PC-3 (cell line): Measurements from ENCODE around the gene OR10T2. TPM values are rescaled to one million over a fixed set of nuclear protein-coding genes. Genes with fewer than 3 reads are reported as not detected.

ENCODE experiments used
- ATAC-seq: fragments of 200-7000 bp; cut with Tn5 transposase; 2 replicates; pipeline ENCODE4 v1.9.1; 2020; ENCODE audit warnings: mild to moderate bottlenecking, moderate library complexity
- BruUV-seq: library from RNA; stranded (reverse); fragments of 400-500 nt; replicated peaks from 2 replicates; lab custom pipeline; 2021; lab: Mats Ljungman, UMichigan
- CTCF ChIA-PET: fragments of 300-600 bp; sonication (Branson Sonifier 250); formaldehyde crosslinking; loops from one replicate; lab custom pipeline; 2022; ENCODE audit warnings: antibody characterized with exemption; lab: Charles Lee
- POLR2A ChIA-PET: fragments of 300-600 bp; sonication (Branson Sonifier 250); formaldehyde crosslinking; loops from one replicate; lab custom pipeline; 2022; ENCODE audit warnings: antibody characterized with exemption; ENCODE audit not compliant: unreplicated experiment; lab: Charles Lee
- DNase-seq: peaks from one replicate; pipeline ENCODE4 v3.0.0-alpha.2; 2015
- H2AFZ ChIP-seq: fragments of 300-600 bp; sonication (generic); 2 replicates; pipeline ENCODE4 v1.6.0; 2016; ENCODE audit warnings: antibody characterized with exemption, low read length
- H3F3A ChIP-seq: fragments of 300-600 bp; sonication (generic); one replicate; pipeline ENCODE4 v1.6.0; 2017; ENCODE audit warnings: antibody characterized with exemption, low read length, control low read depth, mild to moderate bottlenecking; ENCODE audit not compliant: unreplicated experiment
- H3K27ac ChIP-seq: fragments of 300-600 bp; sonication (generic); 2 replicates; pipeline ENCODE4 v1.5.1; 2016; ENCODE audit warnings: mild to moderate bottlenecking, low read length
- H3K27me3 ChIP-seq: fragments of 300-600 bp; sonication (generic); 2 replicates; pipeline ENCODE4 v1.6.1; 2016; ENCODE audit warnings: low read length, mixed read lengths
- H3K36me3 ChIP-seq: fragments of 300-600 bp; sonication (generic); 2 replicates; pipeline ENCODE4 v1.6.1; 2016; ENCODE audit warnings: low read depth, mixed run types, low read length, mixed read lengths
- H3K4me1 ChIP-seq: fragments of 300-600 bp; sonication (generic); 2 replicates; pipeline ENCODE4 v1.5.1; 2016; ENCODE audit warnings: low read length; ENCODE audit not compliant: insufficient read depth
- H3K4me2 ChIP-seq: fragments of 300-600 bp; sonication (generic); 2 replicates; pipeline ENCODE4 v1.6.0; 2016; ENCODE audit warnings: low read length
- H3K4me3 ChIP-seq: fragments of 300-600 bp; sonication (generic); 2 replicates; pipeline ENCODE4 v1.5.1; 2016; ENCODE audit warnings: mild to moderate bottlenecking, low read length, mixed read lengths
- H3K79me2 ChIP-seq: fragments of 300-600 bp; sonication (generic); 2 replicates; pipeline ENCODE4 v1.6.1; 2017; ENCODE audit warnings: low read length, mixed read lengths
- H3K9ac ChIP-seq: fragments of 300-600 bp; sonication (generic); 2 replicates; pipeline ENCODE4 v1.6.0; 2016; ENCODE audit warnings: mild to moderate bottlenecking, low read length
- H3K9me2 ChIP-seq: fragments of 300-600 bp; sonication (generic); replicated peaks from 2 replicates; pipeline ENCODE4 v1.6.1; 2016; ENCODE audit warnings: mixed run types, low read length, mixed read lengths
- H3K9me3 ChIP-seq: fragments of 300-600 bp; sonication (generic); 2 replicates; pipeline ENCODE4 v1.6.1; 2016; ENCODE audit warnings: low read length, mixed read lengths
- H4K20me1 ChIP-seq: fragments of 300-600 bp; sonication (generic); 2 replicates; pipeline ENCODE4 v1.6.1; 2016; ENCODE audit warnings: low read length, mixed read lengths
- EZH2 ChIP-seq: fragments of 300-600 bp; sonication (generic); IDR thresholded peaks from one replicate; pipeline ENCODE4 v1.6.1; 2017; ENCODE audit warnings: antibody characterized with exemption, mild to moderate bottlenecking, low read length; ENCODE audit not compliant: unreplicated experiment
- EZH2phosphoT487 ChIP-seq: fragments of 300-600 bp; sonication (generic); IDR thresholded peaks from 2 replicates; pipeline ENCODE4 v1.6.1; 2018; ENCODE audit warnings: mild to moderate bottlenecking, antibody characterized with exemption, low read length, borderline replicate concordance
- intact Hi-C: fragments of 100-400 bp; cut with micrococcal nuclease; formaldehyde crosslinking; loops from 2 replicates; pipeline ENCODE4 v1.9.0; 2023
- total RNA-seq: library from RNA; depleted of rRNA; stranded (reverse); fragments of >200 nt; gene quantifications from 2 replicates; pipeline ENCODE4 v1.2.3, GENCODE V29; 2014
- TF ChIP-seq, protein P1 (sequence below): fragments of 300-600 bp; sonication (generic); conservative IDR thresholded peaks from 2 replicates; pipeline ENCODE4 v1.5.1; 2017; ENCODE audit warnings: antibody characterized with exemption, low read depth, mild to moderate bottlenecking, low read length

The OR10T2 gene
- total RNA-seq, 1 experiment from 2014 or later, result not detected

DNA sequence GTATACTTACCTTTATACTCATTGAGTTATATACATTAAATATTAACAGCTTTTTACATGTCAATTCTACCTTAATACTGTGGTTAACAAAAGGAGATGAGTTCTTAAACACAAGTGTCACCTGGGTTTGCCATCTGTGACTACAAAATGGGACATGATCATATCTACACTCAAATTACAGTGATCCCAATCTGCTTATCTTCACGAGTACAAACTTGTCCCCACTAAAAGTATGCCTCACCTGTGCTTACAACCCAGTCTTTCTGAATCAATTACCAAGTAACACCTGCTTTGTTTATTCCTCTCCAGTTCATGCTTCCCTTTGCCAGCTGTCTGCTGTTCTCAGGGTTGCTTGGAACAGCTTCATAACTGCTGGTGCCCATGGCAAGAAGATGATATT is 36.8 kb downstream of the OR10T2 start:
- ChIA-PET CTCF (no interaction called here), POLR2A (no interaction called here)
- Histone ChIP-seq H3K36me3 (no peaks in the 10 kb centered on the region), H3F3A (no peaks in the 10 kb centered on the region), H3K79me2 (no peaks in the 10 kb centered on the region), H3K9me2 (no peaks in the 10 kb centered on the region), H3K27ac (no peak overlapping the region), H3K4me2 (no peak overlapping the region), H3K4me3 (no peak overlapping the region), H4K20me1 (no peaks in the 10 kb centered on the region), H3K9ac (no peak overlapping the region), H3K27me3 (no peaks in the 10 kb centered on the region), H3K9me3 (no peaks in the 10 kb centered on the region), H2AFZ (no peak overlapping the region), H3K4me1 (no peaks in the 10 kb centered on the region)
- no TSS peak for BruUV-seq
- DNase-seq (no peak), ATAC-seq (no peak)
- no peak for TF ChIP-seq EZH2phosphoT487
- TF ChIP-seq, protein P1, sequence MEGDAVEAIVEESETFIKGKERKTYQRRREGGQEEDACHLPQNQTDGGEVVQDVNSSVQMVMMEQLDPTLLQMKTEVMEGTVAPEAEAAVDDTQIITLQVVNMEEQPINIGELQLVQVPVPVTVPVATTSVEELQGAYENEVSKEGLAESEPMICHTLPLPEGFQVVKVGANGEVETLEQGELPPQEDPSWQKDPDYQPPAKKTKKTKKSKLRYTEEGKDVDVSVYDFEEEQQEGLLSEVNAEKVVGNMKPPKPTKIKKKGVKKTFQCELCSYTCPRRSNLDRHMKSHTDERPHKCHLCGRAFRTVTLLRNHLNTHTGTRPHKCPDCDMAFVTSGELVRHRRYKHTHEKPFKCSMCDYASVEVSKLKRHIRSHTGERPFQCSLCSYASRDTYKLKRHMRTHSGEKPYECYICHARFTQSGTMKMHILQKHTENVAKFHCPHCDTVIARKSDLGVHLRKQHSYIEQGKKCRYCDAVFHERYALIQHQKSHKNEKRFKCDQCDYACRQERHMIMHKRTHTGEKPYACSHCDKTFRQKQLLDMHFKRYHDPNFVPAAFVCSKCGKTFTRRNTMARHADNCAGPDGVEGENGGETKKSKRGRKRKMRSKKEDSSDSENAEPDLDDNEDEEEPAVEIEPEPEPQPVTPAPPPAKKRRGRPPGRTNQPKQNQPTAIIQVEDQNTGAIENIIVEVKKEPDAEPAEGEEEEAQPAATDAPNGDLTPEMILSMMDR, result no peak
- no peak for TF ChIP-seq EZH2
- intact Hi-C loops, result no loop called here

DNA sequence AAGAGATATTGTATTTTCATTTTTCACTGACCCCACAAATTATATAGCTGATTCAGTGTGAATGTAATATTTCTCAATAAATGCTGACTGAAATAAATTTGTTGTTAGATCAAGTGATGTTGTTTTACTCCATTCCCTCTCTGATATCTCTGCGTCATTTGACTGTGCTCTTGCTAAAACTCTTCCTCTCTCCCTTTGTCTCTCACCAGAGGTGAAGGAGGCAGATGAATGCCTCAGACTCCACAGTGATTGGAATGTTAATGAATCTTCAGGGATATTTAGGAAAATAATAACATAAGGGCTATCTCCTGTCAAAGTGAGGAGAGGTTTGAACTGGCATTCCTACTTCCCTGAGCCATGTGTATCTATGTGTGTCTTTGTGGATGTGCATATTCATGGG is 41.8 kb downstream of the OR10T2 start:
- H3F3A ChIP-seq, result no peaks in the 10 kb centered on the region
- no peak overlapping the region for H3K9ac ChIP-seq
- H3K4me3 ChIP-seq, result no peak overlapping the region
- H3K27me3 ChIP-seq, result peaks cover 10% of the 10 kb centered on the region; the same call in 1 of the 2 replicates
- H3K9me2 ChIP-seq, result no peaks in the 10 kb centered on the region
- no peaks in the 10 kb centered on the region for H3K4me1 ChIP-seq
- no peaks in the 10 kb centered on the region for H3K79me2 ChIP-seq
- H3K27ac ChIP-seq, result no peak overlapping the region
- no peaks in the 10 kb centered on the region for H4K20me1 ChIP-seq
- DNase-seq (no peak), ATAC-seq (no peak)
- no TSS peak for BruUV-seq
- H2AFZ ChIP-seq, result no peak overlapping the region
- H3K4me2 ChIP-seq, result no peak overlapping the region
- ChIA-PET CTCF (no interaction called here), POLR2A (no interaction called here)
- H3K9me3 ChIP-seq, result no peaks in the 10 kb centered on the region
- no peak for TF ChIP-seq EZH2
- TF ChIP-seq EZH2phosphoT487, result no peak
- TF ChIP-seq, protein P1, result no peak
- H3K36me3 ChIP-seq, result no peaks in the 10 kb centered on the region
- intact Hi-C loops, result no loop called here

DNA sequence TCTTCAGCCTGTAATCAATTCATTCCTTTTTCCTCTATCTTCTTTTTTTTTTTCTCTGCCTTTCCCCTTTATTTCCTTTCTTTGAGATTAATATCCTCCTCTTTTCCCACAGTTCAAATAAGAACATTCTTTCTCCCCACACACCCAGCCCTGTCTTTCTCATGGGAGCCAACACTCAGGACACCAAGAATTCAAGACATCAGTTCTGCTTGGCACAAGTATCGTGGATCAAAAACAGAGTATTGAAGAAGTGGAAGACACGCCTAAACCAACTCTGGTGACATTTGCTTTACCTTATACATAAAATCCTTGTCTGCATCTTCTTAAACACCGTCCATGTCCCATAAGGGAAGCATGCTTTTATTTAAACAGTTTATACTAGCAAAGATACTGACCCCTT is 42.6 kb downstream of the OR10T2 start:
- TF ChIP-seq EZH2phosphoT487 (no peak), EZH2 (no peak)
- TF ChIP-seq, protein P1, result no peak
- CTCF ChIA-PET, result no interaction called here
- H3K4me2 ChIP-seq, result no peak overlapping the region

More for the DNA sequence above, 42.6 kb downstream of the OR10T2 start:
- no peak overlapping the region for H3K4me3 ChIP-seq
- ATAC-seq (no peak), DNase-seq (no peak)
- no peaks in the 10 kb centered on the region for H3K9me2 ChIP-seq
- POLR2A ChIA-PET, result no interaction called here
- H3K27ac ChIP-seq, result no peak overlapping the region
- BruUV-seq, result no TSS peak
- no peaks in the 10 kb centered on the region for H3K79me2 ChIP-seq
- H2AFZ ChIP-seq, result no peak overlapping the region
- no peaks in the 10 kb centered on the region for H3K36me3 ChIP-seq
- no peaks in the 10 kb centered on the region for H4K20me1 ChIP-seq
- H3K4me1 ChIP-seq, result no peaks in the 10 kb centered on the region
- no peaks in the 10 kb centered on the region for H3F3A ChIP-seq
- H3K27me3 ChIP-seq, result peaks cover 10% of the 10 kb centered on the region; the same call in 1 of the 2 replicates
- no peak overlapping the region for H3K9ac ChIP-seq
- intact Hi-C loops, result no loop called here
- no peaks in the 10 kb centered on the region for H3K9me3 ChIP-seq
